GM12878 (cell line): ENCODE results near the gene NACA. TPM values are rescaled to one million over a fixed set of nuclear protein-coding genes. Genes with fewer than 3 reads are reported as not detected.

Experiments
- ATAC-seq: fragments of 200-7000 bp; cut with Tn5 transposase; 3 replicates; pipeline ENCODE4 v1.9.1; 2020; ENCODE audit warnings: mild to moderate bottlenecking, moderate library complexity
- BruUV-seq: library from RNA; stranded (reverse); fragments of 400-500 nt; replicated peaks from 2 replicates; lab custom pipeline; 2021; lab: Mats Ljungman, UMichigan
- CTCF ChIA-PET: fragments of 300-600 bp; sonication (Branson Sonifier 250); formaldehyde crosslinking; extraction: SDS; loops from one replicate; lab custom pipeline; 2021; ENCODE audit warnings: inconsistent platforms; lab: Yijun Ruan, JAX
- POLR2A ChIA-PET: fragments of 350-600 bp; formaldehyde crosslinking; extraction: SDS; loops from one replicate; lab custom pipeline; 2021; ENCODE audit warnings: inconsistent platforms; lab: Charles Lee
- RAD21 ChIA-PET: fragments of 300-600 bp; sonication (Branson Sonifier 250); formaldehyde crosslinking; loops from one replicate; lab custom pipeline; 2023; ENCODE audit warnings: antibody characterized with exemption; ENCODE audit not compliant: unreplicated experiment; lab: Charles Lee
- SMC1A ChIA-PET: fragments of 300-600 bp; sonication (Branson Sonifier 250); formaldehyde crosslinking; loops from one replicate; lab custom pipeline; 2023; ENCODE audit not compliant: unreplicated experiment, uncharacterized antibody; lab: Charles Lee
- DNase-seq: peaks from one replicate; pipeline ENCODE4 v3.0.0-alpha.2; 2011; ENCODE audit warnings: low read depth, low spot score
- FAIRE-seq: peaks from 3 replicates; lab custom pipeline; 2011; peaks lifted over from hg19 to GRCh38; lab: Jason Lieb, UNC
- H2AFZ ChIP-seq: 2 replicates; pipeline ENCODE4 v1.6.0; 2011; ENCODE audit warnings: low read depth, low read length, control low read depth; ENCODE audit not compliant: control insufficient read depth
- H3K27ac ChIP-seq: 2 replicates; pipeline ENCODE4 v1.5.1; 2011; ENCODE audit warnings: control low read depth; ENCODE audit not compliant: control insufficient read depth, insufficient read depth
- H3K27me3 ChIP-seq, 2 experiments: replicated peaks in 1 of 2; 2 replicates each; pipeline versions ENCODE4 v1.6.0 to v1.6.1; 2011; ENCODE audit warnings: low read length in 1 of 2; ENCODE audit not compliant: control insufficient read depth in 2 of 2, insufficient read depth in 2 of 2
- H3K36me3 ChIP-seq, 2 experiments: 2 replicates each; pipeline ENCODE4 v1.5.1; 2011; ENCODE audit warnings: low read length in 1 of 2; ENCODE audit not compliant: control insufficient read depth in 2 of 2, insufficient read depth in 2 of 2
- H3K4me1 ChIP-seq: 2 replicates; pipeline ENCODE4 v1.6.1; 2011; ENCODE audit warnings: mild to moderate bottlenecking, low read length, moderate library complexity, mixed read lengths; ENCODE audit not compliant: control insufficient read depth, insufficient read depth
- H3K4me2 ChIP-seq: 2 replicates; pipeline ENCODE4 v1.6.0; 2011; ENCODE audit warnings: control low read depth; ENCODE audit not compliant: control insufficient read depth, insufficient read depth
- H3K4me3 ChIP-seq: fragments of 200-600 bp; sonication (generic); 2 replicates; pipeline ENCODE4 v1.5.1; 2016
- H3K79me2 ChIP-seq: 2 replicates; pipeline ENCODE4 v1.6.0; 2011; ENCODE audit warnings: low read length; ENCODE audit not compliant: control insufficient read depth, insufficient read depth
- H3K9ac ChIP-seq: 2 replicates; pipeline ENCODE4 v1.8.0; 2011; ENCODE audit warnings: low read length, control low read depth, mixed read lengths; ENCODE audit not compliant: control insufficient read depth, insufficient read depth
- H3K9me3 ChIP-seq: replicated peaks from 3 replicates; pipeline ENCODE4 v1.5.1; 2011; ENCODE audit warnings: mild to moderate bottlenecking, low read length; ENCODE audit not compliant: control insufficient read depth, insufficient read depth
- H4K20me1 ChIP-seq: 2 replicates; pipeline ENCODE4 v1.6.0; 2011; ENCODE audit not compliant: control insufficient read depth, insufficient read depth
- IKZF2 ChIP-seq, 2 experiments: fragments of 450-650 bp; IDR thresholded peaks; 2 replicates each; pipeline ENCODE4 v1.6.1; 2017; ENCODE audit warnings: mild to moderate bottlenecking in 2 of 2, moderate library complexity in 2 of 2
- NR2F1 ChIP-seq: fragments of 450-650 bp; conservative IDR thresholded peaks from 2 replicates; pipeline ENCODE4 v1.6.1; 2017; ENCODE audit warnings: mild to moderate bottlenecking
- RB1 ChIP-seq: fragments of 450-650 bp; formaldehyde crosslinking; IDR thresholded peaks from 2 replicates; pipeline ENCODE4 v1.6.1; 2017; ENCODE audit warnings: mild to moderate bottlenecking, borderline replicate concordance
- ZNF384 ChIP-seq: IDR thresholded peaks from 2 replicates; pipeline ENCODE4 v1.6.1; 2012; ENCODE audit warnings: low read depth, mild to moderate bottlenecking, low read length, improper control_type of control experiment, borderline replicate concordance
- WGBS: methylation state at CpG from one replicate; pipeline ENCODE4 v1.1.6; 2016; ENCODE audit warnings: low lambda C conversion rate; ENCODE audit not compliant: insufficient replicate concordance, insufficient coverage; ENCODE audit errors: missing lambda C conversion rate; 5-methylcytosine and 5-hydroxymethylcytosine counted together
- in situ Hi-C: fragments of 300-500 bp; cut with MboI; formaldehyde crosslinking; loops from 9 replicates; pipeline ENCODE4 v1.14.3; 2018; ENCODE audit warnings: mixed read lengths
- intact Hi-C: fragments of 100-400 bp; cut with micrococcal nuclease; formaldehyde crosslinking; loops from one replicate; pipeline ENCODE4 v1.14.2; 2022; ENCODE audit not compliant: unreplicated experiment
- polyA plus RNA-seq, 11 experiments: library from polyadenylated mRNA; depleted of rRNA in 4 of 11; unstranded in 6 of 11; stranded (reverse) in 5 of 11; fragments of >200 nt; fragmentation: Nextera tagmentation in 4 of 11; fragmentation: Illumina TruSeq in 1 of 11; extraction: Ambion mirVana in 4 of 11; extraction: Trizol in 1 of 11; gene quantifications; 1 replicate in 1 of 11; 2 replicates in 10 of 11; pipeline versions ENCODE4 v1.2.1 to v1.2.3, GENCODE V29; 2011 to 2016; ENCODE audit warnings: inconsistent platforms in 2 of 11, missing spikeins in 2 of 11, low read depth in 1 of 11
- total RNA-seq, 4 experiments: library from RNA; depleted of rRNA in 3 of 4; stranded (reverse); fragments of >200 nt in 3 of 4; fragmentation: Illumina TruSeq in 1 of 4; extraction: Trizol in 1 of 4; gene quantifications; 2 replicates each; pipeline versions ENCODE4 v1.2.1 to v1.2.3, GENCODE V29; 2013 to 2021
- TF ChIP-seq, protein P1 (sequence below): IDR thresholded peaks from 2 replicates; pipeline ENCODE4 v1.6.1; 2011; ENCODE audit warnings: borderline replicate concordance, low read depth, mild to moderate bottlenecking, moderate library complexity, mixed read lengths, low read length; ENCODE audit not compliant: insufficient read depth; ENCODE audit errors: extremely low read length
- TF ChIP-seq, protein P2 (sequence below): fragments of 450-650 bp; IDR thresholded peaks from 2 replicates; pipeline ENCODE4 v1.6.1; 2017; ENCODE audit warnings: low read depth, mild to moderate bottlenecking, moderate library complexity

NACA gene
- total and polyA plus RNA-seq, 10 of the 15 experiments (the other 5 are each of a cell fraction or from before 2014, with no cell fraction given) = 1,181 to 2,782 (median 1,905) TPM

GRCh38 chr12:56749359-56749758, 24.3 kb upstream of the NACA start:
- no peaks in the 10 kb centered on the region for H3K27me3 ChIP-seq
- H3K4me1 ChIP-seq = peaks cover 21% of the 10 kb centered on the region
- H3K79me2 ChIP-seq = peaks cover 19% of the 10 kb centered on the region
- peak; percentile 16 for ATAC-seq
- BruUV-seq = no TSS peak
- H3K36me3 ChIP-seq = peaks cover 0 to 8% of the 10 kb centered on the region in 2 experiments; a peak in 2 of 4 replicates
- WGBS = 16% methylated on average over 2 of the region's 2 CpGs
- TF ChIP-seq RB1 = no peak
- TF ChIP-seq, protein P1, sequence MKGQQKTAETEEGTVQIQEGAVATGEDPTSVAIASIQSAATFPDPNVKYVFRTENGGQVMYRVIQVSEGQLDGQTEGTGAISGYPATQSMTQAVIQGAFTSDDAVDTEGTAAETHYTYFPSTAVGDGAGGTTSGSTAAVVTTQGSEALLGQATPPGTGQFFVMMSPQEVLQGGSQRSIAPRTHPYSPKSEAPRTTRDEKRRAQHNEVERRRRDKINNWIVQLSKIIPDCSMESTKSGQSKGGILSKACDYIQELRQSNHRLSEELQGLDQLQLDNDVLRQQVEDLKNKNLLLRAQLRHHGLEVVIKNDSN = no peak
- TF ChIP-seq IKZF2 (IDR thresholded peaks at IDR 0.05) = peak in 1 of 2 experiments; percentile 41
- no peak for TF ChIP-seq NR2F1
- TF ChIP-seq ZNF384 = peak; percentile 14; the same call in 1 of the 2 replicates
- TF ChIP-seq, protein P2, sequence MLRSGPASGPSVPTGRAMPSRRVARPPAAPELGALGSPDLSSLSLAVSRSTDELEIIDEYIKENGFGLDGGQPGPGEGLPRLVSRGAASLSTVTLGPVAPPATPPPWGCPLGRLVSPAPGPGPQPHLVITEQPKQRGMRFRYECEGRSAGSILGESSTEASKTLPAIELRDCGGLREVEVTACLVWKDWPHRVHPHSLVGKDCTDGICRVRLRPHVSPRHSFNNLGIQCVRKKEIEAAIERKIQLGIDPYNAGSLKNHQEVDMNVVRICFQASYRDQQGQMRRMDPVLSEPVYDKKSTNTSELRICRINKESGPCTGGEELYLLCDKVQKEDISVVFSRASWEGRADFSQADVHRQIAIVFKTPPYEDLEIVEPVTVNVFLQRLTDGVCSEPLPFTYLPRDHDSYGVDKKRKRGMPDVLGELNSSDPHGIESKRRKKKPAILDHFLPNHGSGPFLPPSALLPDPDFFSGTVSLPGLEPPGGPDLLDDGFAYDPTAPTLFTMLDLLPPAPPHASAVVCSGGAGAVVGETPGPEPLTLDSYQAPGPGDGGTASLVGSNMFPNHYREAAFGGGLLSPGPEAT = peak; percentile 39; the same call in 1 of the 2 replicates
- TF ChIP-seq, all 136 proteins: peak for 3
- RAD21 ChIA-PET = interaction anchor here (0.8 to 1.5 kb wide), 3 partner anchors 23 to 238 kb away, joined by 3 to 8 read pairs (median 5); partner anchors contain the start of gene NACA
- no peak overlapping the region for H3K9ac ChIP-seq
- intact Hi-C loops = no loop called here
- peak overlapping the region; percentile 22; the same call in 1 of the 2 replicates for H3K4me3 ChIP-seq
- POLR2A ChIA-PET = interaction anchor here (0.5 to 2.8 kb wide), 9 partner anchors 17 to 118 kb away, joined by 3 to 20 read pairs (median 5); partner anchors contain the start of genes NACA and PTGES3
- CTCF ChIA-PET = interaction anchor here (0.7 to 11.6 kb wide), 9 partner anchors 11 to 362 kb away, joined by 3 to 177 read pairs (median 4); partner anchors contain the start of genes STAT6 and ZBTB39
- SMC1A ChIA-PET = interaction anchor here (0.7 to 4.3 kb wide), 8 partner anchors 9 to 252 kb away, joined by 3 to 18 read pairs (median 6); partner anchors contain the start of genes NACA and PTGES3
- DNase-seq = no peak
- H3K9me3 ChIP-seq = no peaks in the 10 kb centered on the region
- peak overlapping the region; percentile 69 for H3K27ac ChIP-seq
- H3K4me2 ChIP-seq = peak overlapping the region; percentile 80
- H2AFZ ChIP-seq = no peak overlapping the region
- peak; percentile 83 for FAIRE-seq
- in situ Hi-C loops = no loop called here
- no peaks in the 10 kb centered on the region for H4K20me1 ChIP-seq
